Gastroesophageal sphincter (tissue), 3 donors: Measurements from ENCODE around the gene CDYL.

ENCODE experiments used
- CTCF ChIP-seq, 4 experiments: fragments of 200-600 bp in 2 of 4; fragments of 450-650 bp in 2 of 4; sonication (generic) in 1 of 4; IDR thresholded peaks; one replicate each; pipeline ENCODE4 v1.5.1; 2017 to 2019; ENCODE audit warnings: antibody characterized with exemption in 4 of 4, mild to moderate bottlenecking in 2 of 4, moderate library complexity in 2 of 4
- POLR2A ChIP-seq, 2 donors: fragments of 450-650 bp; IDR thresholded peaks; one replicate each; pipeline ENCODE4 v1.6.1; 2017; ENCODE audit warnings: antibody characterized with exemption in 2 of 2, mild to moderate bottlenecking in 2 of 2, moderate library complexity in 1 of 2

GRCh38 chr6:4747588-4747987, 28.6 kb upstream of the CDYL start:
- no peak for TF ChIP-seq POLR2A (IDR thresholded peaks at IDR 0.05)
- TF ChIP-seq CTCF (IDR thresholded peaks at IDR 0.05): no peak
